Measurements from ENCODE around the gene MROH2A.

GRCh38 chr2:233832869-233833311, 54.8 kb downstream of the MROH2A start:
- no peak for TF ChIP-seq CTCF (IDR thresholded peaks at IDR 0.05)
- TF ChIP-seq EP300 (IDR thresholded peaks at IDR 0.05) = no peak
